AG09309 (cell line): ENCODE measurements around the gene MYO1E.

Experiments used
- DNase-seq: peaks from one replicate; pipeline ENCODE4 v3.0.0-alpha.2; 2010; ENCODE audit warnings: low read depth
- H3K4me3 ChIP-seq: 2 replicates; pipeline ENCODE4 v1.5.1; 2011; ENCODE audit warnings: mild to moderate bottlenecking, low read depth, low read length, moderate library complexity; ENCODE audit not compliant: control insufficient read depth
- TF ChIP-seq, protein P1 (sequence below): IDR thresholded peaks from 2 replicates; pipeline ENCODE4 v1.5.1; 2011; ENCODE audit warnings: mild to moderate bottlenecking, low read depth, low read length, inconsistent platforms; ENCODE audit not compliant: insufficient read depth, control insufficient read depth; ENCODE audit errors: missing control alignments

Gene MYO1E

DNA sequence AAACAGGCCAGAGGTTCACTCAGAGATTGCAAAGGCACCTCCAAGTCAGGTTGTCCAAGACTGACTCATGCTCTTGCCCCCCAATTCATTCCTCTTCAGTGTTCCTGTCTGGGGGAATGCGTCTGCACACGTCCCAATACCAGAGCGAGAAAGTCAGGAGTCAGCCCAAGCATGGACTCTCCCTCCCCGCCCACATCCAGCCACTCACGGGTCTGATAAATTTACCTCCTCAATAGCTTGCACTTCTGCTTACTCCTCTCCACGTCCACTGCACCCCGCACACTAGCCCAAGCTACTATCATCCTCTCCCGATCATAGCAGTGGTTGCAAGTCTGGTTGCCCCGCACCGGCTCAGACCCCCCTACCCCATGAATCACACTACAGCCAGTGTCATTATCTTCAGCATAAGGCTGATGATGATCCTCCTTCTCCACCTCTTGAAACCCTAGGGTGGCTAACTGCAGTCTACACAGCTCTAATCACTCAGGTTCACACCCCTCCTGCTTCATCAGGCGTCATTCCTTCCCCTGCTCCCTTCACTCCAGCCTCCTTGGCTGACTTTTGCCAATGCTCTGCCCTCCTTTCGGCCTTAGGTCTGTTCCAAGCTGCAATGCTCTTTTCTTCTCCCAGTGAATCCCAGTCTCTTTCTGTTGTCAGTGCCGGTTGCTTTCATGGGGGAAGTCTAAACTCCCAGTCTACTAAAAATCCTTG, 27.6 kb upstream of the MYO1E start:
- TF ChIP-seq, protein P1, sequence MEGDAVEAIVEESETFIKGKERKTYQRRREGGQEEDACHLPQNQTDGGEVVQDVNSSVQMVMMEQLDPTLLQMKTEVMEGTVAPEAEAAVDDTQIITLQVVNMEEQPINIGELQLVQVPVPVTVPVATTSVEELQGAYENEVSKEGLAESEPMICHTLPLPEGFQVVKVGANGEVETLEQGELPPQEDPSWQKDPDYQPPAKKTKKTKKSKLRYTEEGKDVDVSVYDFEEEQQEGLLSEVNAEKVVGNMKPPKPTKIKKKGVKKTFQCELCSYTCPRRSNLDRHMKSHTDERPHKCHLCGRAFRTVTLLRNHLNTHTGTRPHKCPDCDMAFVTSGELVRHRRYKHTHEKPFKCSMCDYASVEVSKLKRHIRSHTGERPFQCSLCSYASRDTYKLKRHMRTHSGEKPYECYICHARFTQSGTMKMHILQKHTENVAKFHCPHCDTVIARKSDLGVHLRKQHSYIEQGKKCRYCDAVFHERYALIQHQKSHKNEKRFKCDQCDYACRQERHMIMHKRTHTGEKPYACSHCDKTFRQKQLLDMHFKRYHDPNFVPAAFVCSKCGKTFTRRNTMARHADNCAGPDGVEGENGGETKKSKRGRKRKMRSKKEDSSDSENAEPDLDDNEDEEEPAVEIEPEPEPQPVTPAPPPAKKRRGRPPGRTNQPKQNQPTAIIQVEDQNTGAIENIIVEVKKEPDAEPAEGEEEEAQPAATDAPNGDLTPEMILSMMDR: no peak
- no peak for DNase-seq
- no peak overlapping the region for H3K4me3 ChIP-seq

DNA sequence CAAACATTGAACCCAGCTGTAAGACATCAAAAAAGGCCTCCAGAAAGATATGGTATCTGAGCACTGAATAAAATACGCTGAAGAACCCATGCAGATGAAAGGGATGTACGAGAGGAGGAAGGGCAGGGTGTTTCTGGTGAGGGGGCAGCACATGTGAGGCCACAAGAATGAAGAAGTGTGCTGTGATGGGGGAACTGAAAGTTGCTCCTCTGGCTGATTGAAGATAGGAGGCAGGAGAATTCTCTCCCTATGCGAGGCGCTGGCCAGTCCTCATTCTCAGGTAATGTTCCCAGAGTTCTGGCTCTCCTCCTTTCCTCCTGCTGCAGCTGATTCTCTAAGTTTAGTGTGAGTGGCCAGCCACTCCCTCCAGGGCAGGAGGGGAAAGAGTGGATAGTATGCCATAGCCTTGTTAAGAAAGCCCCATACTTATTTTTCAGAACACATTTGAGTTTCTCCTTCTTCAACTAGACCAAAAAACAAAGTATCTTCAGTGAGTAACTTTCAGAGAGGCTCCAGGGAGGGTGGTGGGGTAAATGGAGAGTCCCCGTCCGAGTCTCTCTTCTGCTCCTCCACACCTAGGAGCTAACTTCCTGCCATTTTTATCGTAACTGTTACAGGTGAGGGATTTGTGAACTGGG, 26.9 kb upstream of the MYO1E start:
- H3K4me3 ChIP-seq: no peak overlapping the region
- no peak for DNase-seq
- TF ChIP-seq, protein P1: no peak

DNA sequence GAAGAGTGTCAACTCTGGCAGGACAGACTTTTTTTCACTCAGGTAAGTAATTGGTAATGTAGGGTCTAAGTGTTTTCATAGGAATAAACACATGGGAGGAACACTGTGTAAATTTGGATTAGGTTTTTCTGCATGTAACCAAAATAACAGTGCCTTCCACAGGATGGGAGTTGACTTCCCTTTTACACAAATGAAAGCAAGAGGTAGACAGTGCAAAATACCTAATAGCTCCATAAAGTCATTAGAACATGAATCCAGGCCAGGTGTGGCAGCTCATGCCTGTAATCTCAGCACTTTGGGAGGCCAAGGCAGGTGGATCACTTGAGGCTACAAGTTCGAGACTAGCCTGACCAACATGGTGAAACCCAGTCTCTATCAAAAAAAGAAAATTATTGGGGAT, 25.5 kb upstream of the MYO1E start:
- no peak for DNase-seq
- H3K4me3 ChIP-seq: no peak overlapping the region
- TF ChIP-seq, protein P1: no peak

DNA sequence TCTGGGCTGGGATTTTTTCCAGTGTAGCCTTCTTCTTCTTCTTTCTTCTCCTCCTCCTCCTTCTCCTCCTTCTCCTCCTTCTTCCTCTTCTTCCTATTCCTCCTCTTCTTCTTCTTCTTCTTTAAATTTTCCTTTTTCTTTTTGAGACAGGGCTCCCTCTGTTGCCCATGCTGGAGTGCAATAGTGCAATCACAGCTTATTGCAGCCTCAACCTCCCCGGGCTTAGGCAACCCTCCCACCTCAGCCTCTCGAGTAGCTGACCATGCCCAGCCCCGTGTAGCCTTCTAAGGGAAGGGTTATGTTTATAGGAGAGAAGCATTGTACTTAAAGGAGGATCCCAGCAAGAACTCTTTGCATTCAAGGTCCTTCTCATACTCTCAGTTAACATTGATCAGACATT, 24.0 kb upstream of the MYO1E start:
- no peak for DNase-seq
- TF ChIP-seq, protein P1: no peak
- no peak overlapping the region for H3K4me3 ChIP-seq

DNA sequence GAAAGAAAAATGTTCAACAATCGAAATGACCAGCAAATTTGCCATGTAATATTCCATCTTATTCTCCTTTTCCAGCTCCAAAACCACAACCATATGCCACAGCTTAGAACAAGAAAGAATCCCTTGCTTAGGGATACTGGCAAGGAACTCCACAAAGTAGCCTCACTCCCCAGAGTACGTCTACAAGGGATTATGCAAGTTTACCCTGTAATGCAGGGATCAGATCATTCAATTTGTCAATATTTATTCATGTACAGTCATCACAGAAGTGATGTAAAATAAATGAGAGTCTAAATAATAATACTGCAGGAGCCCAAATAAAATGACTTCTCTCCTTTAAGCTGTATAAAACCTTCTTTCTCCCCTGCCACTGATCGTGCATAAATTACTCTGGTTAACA, 23.5 kb upstream of the MYO1E start:
- DNase-seq: no peak
- H3K4me3 ChIP-seq: no peak overlapping the region
- TF ChIP-seq, protein P1: no peak

DNA sequence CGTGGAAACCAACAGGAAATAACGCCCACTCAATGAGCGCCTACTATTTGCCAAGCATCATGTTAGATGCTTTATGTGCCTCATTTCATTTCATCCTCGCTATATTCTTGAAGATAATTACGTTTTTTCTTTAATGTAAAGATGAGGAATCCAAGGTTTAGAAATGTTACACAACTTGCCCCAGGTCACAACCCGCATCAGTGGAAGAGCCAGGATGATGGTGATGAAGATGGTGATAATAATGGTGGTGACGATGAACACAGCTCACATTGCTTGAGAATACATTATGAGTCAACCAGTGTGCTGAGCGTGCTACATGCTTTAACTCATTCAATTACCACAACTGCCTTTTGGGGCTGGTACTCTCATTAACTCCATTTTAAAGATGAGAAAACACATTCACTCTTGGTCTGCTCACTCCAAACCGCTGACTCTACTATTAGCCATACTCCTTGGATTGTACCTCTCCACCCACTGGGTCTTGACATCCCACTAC, 21.5 kb upstream of the MYO1E start:
- no peak for DNase-seq
- TF ChIP-seq, protein P1: no peak
- H3K4me3 ChIP-seq: no peak overlapping the region
